Left lung (tissue), 10 donors: ENCODE data around the gene GALNT10. TPM values are rescaled to one million over a fixed set of nuclear protein-coding genes. Genes with fewer than 3 reads are reported as not detected.

Source experiments
- ATAC-seq: fragments of 200-7000 bp; cut with Tn5 transposase; one replicate; pipeline ENCODE4 v1.9.1; 2020; ENCODE audit warnings: moderate library complexity
- DNase-seq, 4 donors: peaks; one replicate each; pipeline ENCODE4 v3.0.0-alpha.2; 2013 to 2020
- H3K27ac ChIP-seq, 2 donors: fragments of 200-600 bp; sonication (generic) in 1 of 2; one replicate each; pipeline versions ENCODE4 v1.5.0 to v1.8.0; 2020 to 2021
- H3K27me3 ChIP-seq, 2 donors: fragments of 200-600 bp; sonication (generic) in 1 of 2; one replicate each; pipeline versions ENCODE4 v1.5.0 to v1.8.0; 2020 to 2021
- H3K36me3 ChIP-seq, 2 donors: fragments of 200-600 bp; sonication (generic) in 1 of 2; one replicate each; pipeline versions ENCODE4 v1.5.0 to v1.8.0; 2020 to 2021
- H3K4me1 ChIP-seq, 2 donors: fragments of 200-600 bp; one replicate each; pipeline ENCODE4 v1.8.0; 2021
- H3K4me3 ChIP-seq, 2 donors: fragments of 200-600 bp; sonication (generic) in 1 of 2; one replicate each; pipeline versions ENCODE4 v1.5.0 to v1.8.0; 2020 to 2021; ENCODE audit warnings: mild to moderate bottlenecking in 1 of 2
- H3K9me3 ChIP-seq, 2 donors: fragments of 200-600 bp; sonication (generic) in 1 of 2; one replicate each; pipeline versions ENCODE4 v1.5.0 to v1.8.0; 2020 to 2021
- intact Hi-C, 2 donors: fragments of 100-400 bp; cut with DNase I; formaldehyde crosslinking; loops; one replicate each; pipeline versions ENCODE4 v1.11.2 to v1.14.2; 2022
- polyA plus RNA-seq, 6 donors: library from polyadenylated mRNA; unstranded; fragments of 120-200 nt; gene quantifications; one replicate each; pipeline ENCODE4 v1.2.1, GENCODE V29; 2013; ENCODE audit not compliant: insufficient read length in 6 of 6
- total RNA-seq, 2 donors: library from RNA; stranded (reverse); fragmentation: NEBNext Ultra II Directional; extraction: Animal tissue kit (Norgen Biotek cat#: 25700); gene quantifications; one replicate each; pipeline ENCODE4 v1.2.1, GENCODE V29; 2021
- TF ChIP-seq, protein P1 (sequence below), 2 donors: fragments of 200-600 bp; sonication (generic) in 1 of 2; IDR thresholded peaks; one replicate each; pipeline versions ENCODE4 v1.5.0 to v1.8.0; 2021; ENCODE audit warnings: antibody characterized with exemption in 2 of 2
- donor health status: DM: no; HTN: yes; CAD: no.
- donor health status: DM: no; HTN: no; CAD: no.

The GALNT10 gene
- total and polyA plus RNA-seq, 8 donors, result 21.2 to 117 (median 25.7) TPM

DNA sequence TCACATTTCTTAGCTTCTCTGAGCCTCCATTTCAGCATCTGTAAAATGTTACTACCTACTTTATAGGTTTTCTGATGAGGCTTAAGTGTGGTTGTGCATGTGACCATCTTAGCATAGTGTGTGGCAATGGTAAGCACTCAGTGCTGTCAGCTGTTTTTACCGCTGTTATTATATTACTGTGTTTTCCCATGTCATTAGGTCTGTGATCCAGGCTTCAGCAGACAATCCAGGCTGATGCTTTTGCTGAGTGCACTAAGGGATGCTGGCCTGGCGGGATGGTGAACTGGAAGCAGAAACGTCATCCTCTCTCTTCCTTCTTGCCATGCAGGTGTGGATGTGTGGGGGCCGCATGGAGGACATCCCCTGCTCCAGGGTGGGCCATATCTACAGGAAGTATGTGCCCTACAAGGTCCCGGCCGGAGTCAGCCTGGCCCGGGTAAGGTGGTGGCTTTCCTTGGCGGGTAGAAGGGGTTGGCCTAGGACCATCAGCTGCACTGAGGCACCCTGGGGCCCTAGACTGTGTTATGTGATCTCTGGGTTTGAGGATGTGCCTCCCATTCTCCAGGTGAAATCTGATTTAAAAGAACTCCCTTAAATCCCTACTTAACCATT lies 213.3 kb downstream of the GALNT10 start:
- peaks cover 0 to 12% of the 10 kb centered on the region in 2 donors for H3K4me1 ChIP-seq
- no peak for DNase-seq
- H3K4me3 ChIP-seq, result no peak overlapping the region
- no peaks in the 10 kb centered on the region for H3K27me3 ChIP-seq
- TF ChIP-seq, protein P1, sequence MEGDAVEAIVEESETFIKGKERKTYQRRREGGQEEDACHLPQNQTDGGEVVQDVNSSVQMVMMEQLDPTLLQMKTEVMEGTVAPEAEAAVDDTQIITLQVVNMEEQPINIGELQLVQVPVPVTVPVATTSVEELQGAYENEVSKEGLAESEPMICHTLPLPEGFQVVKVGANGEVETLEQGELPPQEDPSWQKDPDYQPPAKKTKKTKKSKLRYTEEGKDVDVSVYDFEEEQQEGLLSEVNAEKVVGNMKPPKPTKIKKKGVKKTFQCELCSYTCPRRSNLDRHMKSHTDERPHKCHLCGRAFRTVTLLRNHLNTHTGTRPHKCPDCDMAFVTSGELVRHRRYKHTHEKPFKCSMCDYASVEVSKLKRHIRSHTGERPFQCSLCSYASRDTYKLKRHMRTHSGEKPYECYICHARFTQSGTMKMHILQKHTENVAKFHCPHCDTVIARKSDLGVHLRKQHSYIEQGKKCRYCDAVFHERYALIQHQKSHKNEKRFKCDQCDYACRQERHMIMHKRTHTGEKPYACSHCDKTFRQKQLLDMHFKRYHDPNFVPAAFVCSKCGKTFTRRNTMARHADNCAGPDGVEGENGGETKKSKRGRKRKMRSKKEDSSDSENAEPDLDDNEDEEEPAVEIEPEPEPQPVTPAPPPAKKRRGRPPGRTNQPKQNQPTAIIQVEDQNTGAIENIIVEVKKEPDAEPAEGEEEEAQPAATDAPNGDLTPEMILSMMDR (IDR thresholded peaks at IDR 0.05), result no peak
- no peak for ATAC-seq
- no peak overlapping the region for H3K27ac ChIP-seq
- H3K36me3 ChIP-seq, result peaks cover 0 to 4% of the 10 kb centered on the region in 2 donors
- intact Hi-C loops, result no loop called here
- H3K9me3 ChIP-seq, result no peaks in the 10 kb centered on the region

DNA sequence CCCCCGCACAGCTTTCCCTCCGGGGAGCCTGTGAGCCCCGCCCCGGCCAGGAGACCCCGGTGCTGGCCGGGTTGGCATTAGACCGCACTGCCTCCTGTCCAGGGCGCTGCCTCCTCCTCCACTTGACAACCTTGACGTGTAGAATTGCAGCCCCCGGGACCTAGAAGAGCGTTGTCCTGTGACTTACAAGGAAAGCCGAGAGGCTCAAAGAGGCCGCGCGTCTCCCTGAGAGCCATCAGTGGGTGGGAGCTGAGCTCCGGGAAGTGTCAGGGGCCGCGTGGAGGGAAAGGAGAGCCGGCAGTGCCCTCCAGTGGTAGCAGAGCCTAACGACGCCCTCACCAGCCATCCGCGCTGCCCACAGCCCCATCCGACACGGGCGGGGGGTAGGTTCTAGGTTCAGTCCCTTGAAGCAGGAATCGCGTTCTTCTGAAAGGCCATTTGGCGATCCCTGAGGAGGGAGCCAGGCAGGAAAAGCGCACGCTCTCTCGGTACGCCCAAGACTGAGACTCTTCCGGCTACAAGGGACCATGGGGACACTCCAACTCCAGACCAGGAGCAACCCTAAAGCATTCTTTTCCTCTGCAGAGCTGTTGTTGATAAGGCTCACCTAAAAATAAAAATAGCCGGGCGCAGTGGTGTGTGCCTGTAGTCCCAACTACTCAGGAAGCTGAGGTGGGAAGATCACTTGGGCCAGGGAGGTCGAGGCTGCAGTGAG lies 214.7 kb downstream of the GALNT10 start:
- H3K36me3 ChIP-seq, result peaks cover 0 to 15% of the 10 kb centered on the region in 2 donors
- H3K27me3 ChIP-seq, result no peaks in the 10 kb centered on the region
- no peak overlapping the region for H3K27ac ChIP-seq
- TF ChIP-seq, protein P1 (IDR thresholded peaks at IDR 0.05), result peak; percentile 67 to 87
- DNase-seq (peak; percentile 69 to 92 (median 82)), ATAC-seq (peak; percentile 99)
- H3K4me1 ChIP-seq, result peaks cover 0 to 12% of the 10 kb centered on the region in 2 donors
- peak overlapping the region; percentile 9 to 12 for H3K4me3 ChIP-seq
- intact Hi-C loops, result loop anchor here in 1 of 2 donors (5.0 kb wide), 1 partner anchor 333 kb away; no protein-coding TSS in a partner anchor
- H3K9me3 ChIP-seq, result no peaks in the 10 kb centered on the region

DNA sequence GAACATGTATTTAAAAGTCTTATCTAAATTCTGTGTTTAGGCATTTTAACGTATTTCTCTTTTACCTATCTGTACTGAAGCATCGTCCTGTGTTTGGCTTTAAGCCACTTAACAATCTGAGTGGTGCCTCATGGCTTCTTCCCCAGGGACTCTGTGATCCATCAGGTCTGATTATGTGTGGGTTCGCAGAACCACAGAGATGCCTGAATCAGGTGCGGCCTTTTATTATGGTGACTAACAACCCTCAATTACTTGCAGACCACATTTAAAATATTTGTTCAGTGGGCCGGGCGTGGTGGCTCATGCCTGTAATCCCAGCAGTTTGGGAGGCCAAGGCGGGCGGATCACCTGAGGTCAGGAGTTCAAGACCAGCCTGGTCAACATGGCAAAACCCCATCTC lies 215.7 kb downstream of the GALNT10 start:
- TF ChIP-seq, protein P1 (IDR thresholded peaks at IDR 0.05), result no peak
- intact Hi-C loops, result loop anchor here in 1 of 2 donors (5.0 kb wide), 1 partner anchor 334 kb away; no protein-coding TSS in a partner anchor
- Histone ChIP-seq H3K27ac (no peak overlapping the region), H3K9me3 (no peaks in the 10 kb centered on the region), H3K27me3 (no peaks in the 10 kb centered on the region), H3K4me1 (peaks cover 0 to 12% of the 10 kb centered on the region in 2 donors), H3K36me3 (peaks cover 0 to 25% of the 10 kb centered on the region in 2 donors), H3K4me3 (no peak overlapping the region)
- ATAC-seq, result no peak
- DNase-seq, result no peak

DNA sequence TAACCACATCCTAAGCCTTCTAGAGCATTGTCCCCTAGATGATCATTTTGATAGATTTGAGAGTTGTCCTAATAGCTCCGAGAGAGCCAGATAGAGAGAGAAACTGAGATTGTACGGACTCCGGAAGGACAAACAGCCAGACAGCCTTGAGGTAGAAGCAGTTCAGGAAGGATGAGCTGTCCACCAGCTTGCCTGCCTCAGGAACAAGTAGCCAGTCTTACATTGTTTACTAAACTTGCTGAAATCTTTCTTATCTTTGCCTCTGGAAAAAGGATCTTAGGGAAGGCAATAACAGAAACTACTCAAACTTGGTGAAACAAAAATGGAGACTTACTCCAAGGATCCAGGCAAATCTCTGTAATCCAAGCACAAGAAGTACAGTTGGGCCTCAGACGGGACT lies 216.3 kb downstream of the GALNT10 start:
- Histone ChIP-seq H3K27me3 (no peaks in the 10 kb centered on the region), H3K4me3 (no peak overlapping the region), H3K27ac (no peak overlapping the region), H3K4me1 (peaks cover 0 to 12% of the 10 kb centered on the region in 2 donors), H3K36me3 (peaks cover 0 to 31% of the 10 kb centered on the region in 2 donors), H3K9me3 (no peaks in the 10 kb centered on the region)
- intact Hi-C loops, result loop anchor here in 1 of 2 donors (5.0 kb wide), 1 partner anchor 335 kb away; no protein-coding TSS in a partner anchor
- TF ChIP-seq, protein P1 (IDR thresholded peaks at IDR 0.05), result no peak
- ATAC-seq, result no peak
- DNase-seq, result no peak

DNA sequence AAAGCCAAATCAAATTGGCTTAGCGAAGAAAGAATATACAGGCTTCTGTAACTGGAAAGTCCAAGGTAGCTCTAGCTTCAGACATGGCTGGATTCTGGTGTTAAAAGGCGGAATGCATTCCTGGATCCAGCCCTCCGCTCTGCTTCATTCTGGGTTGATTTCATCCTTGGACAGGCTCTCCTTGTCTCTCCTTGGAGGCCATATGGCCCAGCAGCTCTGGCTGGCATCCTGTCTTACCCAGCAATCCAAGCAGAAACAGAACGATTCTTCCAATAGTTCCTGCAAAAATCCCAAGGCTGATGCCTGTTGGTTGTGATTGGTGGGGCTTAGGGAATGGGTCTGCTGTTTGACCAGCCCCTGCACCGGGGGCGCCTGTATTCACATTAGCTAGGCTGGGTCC lies 218.3 kb downstream of the GALNT10 start:
- no peak overlapping the region for H3K4me3 ChIP-seq
- H3K27me3 ChIP-seq, result no peaks in the 10 kb centered on the region
- no peaks in the 10 kb centered on the region for H3K9me3 ChIP-seq
- ATAC-seq (no peak), DNase-seq (no peak)
- H3K36me3 ChIP-seq, result peaks cover 0 to 48% of the 10 kb centered on the region in 2 donors
- H3K27ac ChIP-seq, result no peak overlapping the region
- intact Hi-C loops, result loop anchor here in 1 of 2 donors (5.0 kb wide), 1 partner anchor 337 kb away; no protein-coding TSS in a partner anchor
- TF ChIP-seq, protein P1 (IDR thresholded peaks at IDR 0.05), result no peak
- peaks cover 0 to 12% of the 10 kb centered on the region in 2 donors for H3K4me1 ChIP-seq
